Measurements from ENCODE around the gene TLE3.

The TLE3 gene

GRCh38 chr15:70067681-70068080 lies 30.0 kb downstream of the TLE3 start:
- Histone ChIP-seq H3K9ac (no peak overlapping the region), H3K79me2 (ENCODE audit: insufficient read depth, low read depth) (peaks cover 50% of the 10 kb centered on the region; the same call in 1 of the 2 replicates), H4K20me1 (ENCODE audit: insufficient read depth) (no peaks in the 10 kb centered on the region; the same call in 1 of the 2 replicates), H3K27me3 (ENCODE audit: insufficient read depth, low read depth) (no peaks in the 10 kb centered on the region), H3K4me1 (ENCODE audit: low read depth, poor library complexity, severe bottlenecking) (no peaks in the 10 kb centered on the region), H3K36me3 (ENCODE audit: insufficient read depth) (peaks cover 12% of the 10 kb centered on the region; the same call in 1 of the 2 replicates), H3K27ac (no peak overlapping the region), H3K4me2 (no peak overlapping the region), H3K4me3 (IDR thresholded peaks at IDR 0.05; ENCODE audit: insufficient read depth, low read depth, low read length) (no peak overlapping the region), H2AFZ (ENCODE audit: low read depth) (no peak overlapping the region)
- TF ChIP-seq CTCF (conservative IDR thresholded peaks at IDR 0.05; ENCODE audit: low read depth, low read length) = no peak

- H3K27ac ChIP-seq = no peak overlapping the region
- H4K20me1 ChIP-seq (ENCODE audit: insufficient read depth) = no peaks in the 10 kb centered on the region; the same call in 1 of the 2 replicates
- TF ChIP-seq CTCF (conservative IDR thresholded peaks at IDR 0.05; ENCODE audit: low read depth, low read length) = no peak
- no peaks in the 10 kb centered on the region for H3K27me3 ChIP-seq (ENCODE audit: insufficient read depth, low read depth)
- peaks cover 12% of the 10 kb centered on the region; the same call in 1 of the 2 replicates for H3K36me3 ChIP-seq (ENCODE audit: insufficient read depth)
- H3K79me2 ChIP-seq (ENCODE audit: insufficient read depth, low read depth) = peaks cover 45% of the 10 kb centered on the region; the same call in 1 of the 2 replicates
- H2AFZ ChIP-seq (ENCODE audit: low read depth) = no peak overlapping the region
- H3K4me2 ChIP-seq = no peak overlapping the region
- no peak overlapping the region for H3K9ac ChIP-seq
- no peak overlapping the region for H3K4me3 ChIP-seq (IDR thresholded peaks at IDR 0.05; ENCODE audit: insufficient read depth, low read depth, low read length)
- no peaks in the 10 kb centered on the region for H3K4me1 ChIP-seq (ENCODE audit: low read depth, poor library complexity, severe bottlenecking)
These were observed 30.7 kb downstream of the TLE3 start for GRCh38 chr15:70067011-70067410.

GRCh38 chr15:70066447-70066846 lies 31.3 kb downstream of the TLE3 start:
- Histone ChIP-seq H3K9ac (no peak overlapping the region), H3K4me2 (no peak overlapping the region), H4K20me1 (ENCODE audit: insufficient read depth) (no peaks in the 10 kb centered on the region; the same call in 1 of the 2 replicates), H3K4me1 (ENCODE audit: low read depth, poor library complexity, severe bottlenecking) (no peaks in the 10 kb centered on the region), H3K27me3 (ENCODE audit: insufficient read depth, low read depth) (no peaks in the 10 kb centered on the region), H3K79me2 (ENCODE audit: insufficient read depth, low read depth) (peaks cover 41% of the 10 kb centered on the region; the same call in 1 of the 2 replicates), H2AFZ (ENCODE audit: low read depth) (no peak overlapping the region), H3K36me3 (ENCODE audit: insufficient read depth) (peaks cover 12% of the 10 kb centered on the region; the same call in 1 of the 2 replicates), H3K4me3 (IDR thresholded peaks at IDR 0.05; ENCODE audit: insufficient read depth, low read depth, low read length) (no peak overlapping the region), H3K27ac (no peak overlapping the region)
- no peak for TF ChIP-seq CTCF (conservative IDR thresholded peaks at IDR 0.05; ENCODE audit: low read depth, low read length)

GRCh38 chr15:70066004-70066403 lies 31.7 kb downstream of the TLE3 start:
- H3K36me3 ChIP-seq (ENCODE audit: insufficient read depth) = peaks cover 12% of the 10 kb centered on the region; the same call in 1 of the 2 replicates
- no peaks in the 10 kb centered on the region for H3K27me3 ChIP-seq (ENCODE audit: insufficient read depth, low read depth)
- H4K20me1 ChIP-seq (ENCODE audit: insufficient read depth) = no peaks in the 10 kb centered on the region; the same call in 1 of the 2 replicates

More at GRCh38 chr15:70066004-70066403, 31.7 kb downstream of the TLE3 start:
- Histone ChIP-seq H2AFZ (ENCODE audit: low read depth) (no peak overlapping the region), H3K9ac (no peak overlapping the region), H3K4me1 (ENCODE audit: low read depth, poor library complexity, severe bottlenecking) (no peaks in the 10 kb centered on the region), H3K4me3 (IDR thresholded peaks at IDR 0.05; ENCODE audit: insufficient read depth, low read depth, low read length) (no peak overlapping the region), H3K79me2 (ENCODE audit: insufficient read depth, low read depth) (peaks cover 37% of the 10 kb centered on the region; the same call in 1 of the 2 replicates), H3K4me2 (no peak overlapping the region), H3K27ac (no peak overlapping the region)
- TF ChIP-seq CTCF (conservative IDR thresholded peaks at IDR 0.05; ENCODE audit: low read depth, low read length) = no peak
